K562 (cell line): ENCODE results near the gene WDFY2. TPM values are rescaled to one million over a fixed set of nuclear protein-coding genes. Genes with fewer than 3 reads are reported as not detected.
A peak's percentile ranks its signal among the peaks of the same experiment; 100 is the strongest.

Source experiments
- BCOR ChIP-seq: fragments of 450-650 bp; IDR thresholded peaks from 2 replicates; pipeline ENCODE4 v1.6.1; 2016
- BRF1 ChIP-seq: IDR thresholded peaks from 3 replicates; pipeline ENCODE4 v1.6.1; 2011; ENCODE audit warnings: borderline replicate concordance, mild to moderate bottlenecking; ENCODE audit not compliant: insufficient read length; ENCODE audit errors: extremely low read depth
- BRF2 ChIP-seq: IDR thresholded peaks from 3 replicates; pipeline ENCODE4 v1.6.1; 2011; ENCODE audit warnings: borderline replicate concordance, mild to moderate bottlenecking; ENCODE audit not compliant: insufficient read length, insufficient read depth
- CBFA2T3 ChIP-seq: fragments of 450-650 bp; IDR thresholded peaks from 2 replicates; pipeline ENCODE4 v1.6.1; 2017
- CBX1 ChIP-seq: sonication (generic); IDR thresholded peaks from 2 replicates; pipeline ENCODE4 v1.6.1; 2016; ENCODE audit warnings: antibody characterized with exemption, low read depth, mild to moderate bottlenecking
- CC2D1A ChIP-seq: fragments of 450-650 bp; IDR thresholded peaks from 2 replicates; pipeline ENCODE4 v1.6.1; 2017; ENCODE audit warnings: mild to moderate bottlenecking
- CUX1 ChIP-seq: fragments of 200-800 bp; sonication (Bioruptor generic); IDR thresholded peaks from 2 replicates; pipeline ENCODE4 v1.6.1; 2016; ENCODE audit warnings: missing genetic modification characterization, missing compliant biosample characterization
- DDX20 ChIP-seq: fragments of 450-650 bp; IDR thresholded peaks from 2 replicates; pipeline ENCODE4 v1.6.1; 2016; ENCODE audit warnings: missing genetic modification characterization, low read depth, mild to moderate bottlenecking, missing compliant biosample characterization, moderate library complexity
- E2F8 ChIP-seq: fragments of 450-650 bp; IDR thresholded peaks from 2 replicates; pipeline ENCODE4 v1.7.1; 2018; ENCODE audit warnings: mild to moderate bottlenecking, low read depth; ENCODE audit not compliant: partially characterized antibody
- ELF4 ChIP-seq: fragments of 450-650 bp; formaldehyde crosslinking; IDR thresholded peaks from 2 replicates; pipeline ENCODE4 v1.4.0; 2022; ENCODE audit warnings: missing genetic modification characterization
- JUN ChIP-seq, 2 experiments: sonication (generic) in 1 of 2; formaldehyde crosslinking in 1 of 2; IDR thresholded peaks; 2 replicates each; pipeline versions ENCODE4 v1.6.1 to v1.8.0; 2012 to 2022; ENCODE audit warnings: borderline replicate concordance in 2 of 2, mild to moderate bottlenecking in 2 of 2, improper control_type of control experiment in 1 of 2, low read depth in 1 of 2, low read length in 1 of 2, missing genetic modification reagents in 1 of 2
- MCM5 ChIP-seq: fragments of 450-650 bp; IDR thresholded peaks from 2 replicates; pipeline ENCODE4 v1.6.1; 2016; ENCODE audit warnings: low read depth
- MEIS2 ChIP-seq: fragments of 450-650 bp; IDR thresholded peaks from 2 replicates; pipeline ENCODE4 v1.6.1; 2014; ENCODE audit warnings: mild to moderate bottlenecking; ENCODE audit not compliant: partially characterized antibody
- NR3C1 ChIP-seq: sonication (generic); formaldehyde crosslinking; IDR thresholded peaks from 2 replicates; pipeline ENCODE4 v1.8.1; 2022; ENCODE audit warnings: missing genetic modification reagents
- PHF20 ChIP-seq: fragments of 450-650 bp; IDR thresholded peaks from 2 replicates; pipeline ENCODE4 v1.6.1; 2018; ENCODE audit not compliant: partially characterized antibody
- PHTF2 ChIP-seq: fragments of 250-450 bp; sonication (Bioruptor Pico); IDR thresholded peaks from 2 replicates; pipeline ENCODE4 v1.5.0; 2021; ENCODE audit warnings: mild to moderate bottlenecking
- POLR2AphosphoS5 ChIP-seq: IDR thresholded peaks from 2 replicates; pipeline ENCODE4 v1.6.1; 2011; ENCODE audit warnings: mild to moderate bottlenecking, low read depth, low read length, moderate library complexity; ENCODE audit not compliant: control insufficient read depth, insufficient read depth
- TEAD4 ChIP-seq, 2 experiments: sonication (generic) in 1 of 2; formaldehyde crosslinking in 1 of 2; IDR thresholded peaks; 2 replicates each; pipeline versions ENCODE4 v1.6.1 to v1.8.0; 2012 to 2022; ENCODE audit warnings: borderline replicate concordance in 1 of 2, inconsistent platforms in 1 of 2, low read length in 1 of 2, mild to moderate bottlenecking in 1 of 2, missing genetic modification reagents in 1 of 2
- XRCC5 ChIP-seq: fragments of 200-400 bp; formaldehyde crosslinking; IDR thresholded peaks from 2 replicates; pipeline ENCODE4 v1.6.1; 2017; ENCODE audit warnings: low read depth, mild to moderate bottlenecking, low read length
- ZNF445 ChIP-seq: fragments of 250-450 bp; sonication (Bioruptor Pico); IDR thresholded peaks from 2 replicates; pipeline ENCODE4 v1.4.0; 2020; ENCODE audit warnings: low read depth, mild to moderate bottlenecking, moderate library complexity
- ZNF785 ChIP-seq: fragments of 250-450 bp; sonication (Bioruptor Pico); IDR thresholded peaks from 2 replicates; pipeline ENCODE4 v1.4.0; 2020; ENCODE audit warnings: mild to moderate bottlenecking
- polyA plus RNA-seq, 8 experiments: library from polyadenylated mRNA; depleted of rRNA in 4 of 8; stranded (reverse) in 5 of 8; unstranded in 3 of 8; fragments of >200 nt; fragmentation: Nextera tagmentation in 2 of 8; fragmentation: Illumina TruSeq in 1 of 8; extraction: Ambion mirVana in 2 of 8; extraction: Trizol in 1 of 8; gene quantifications; 2 replicates each; pipeline versions ENCODE4 v1.2.1 to v1.2.3, GENCODE V29; 2011 to 2014; ENCODE audit warnings: inconsistent platforms in 1 of 8, missing spikeins in 1 of 8
- total RNA-seq, 7 experiments: library from RNA; depleted of rRNA in 6 of 7; stranded (reverse); fragments of >200 nt in 6 of 7; fragmentation: Illumina TruSeq in 2 of 7; extraction: Trizol in 2 of 7; gene quantifications; 2 replicates each; pipeline versions ENCODE4 v1.2.1 to v1.2.3, GENCODE V29; 2011 to 2021; ENCODE audit warnings: low replicate concordance in 1 of 7

WDFY2 gene
- total and polyA plus RNA-seq, 9 of the 15 experiments (the other 6 are each of a cell fraction or from before 2014, with no cell fraction given): 0.66 to 6.4 (median 4.4) TPM

- TF ChIP-seq CUX1 (no peak), BCOR (no peak), MEIS2 (peak; percentile 81), NR3C1 (CRISPR knock-in tag) (no peak), ELF4 (CRISPR knock-in tag) (no peak), E2F8 (no peak), CC2D1A (no peak), PHF20 (no peak), ZNF785 (no peak), CBX1 (no peak), PHTF2 (CRISPR knock-in tag) (no peak), CBFA2T3 (peak; percentile 65), MCM5 (no peak), BRF1 (no peak), DDX20 (tag) (no peak), JUN (IDR thresholded peaks at IDR 0.05; ENCODE audit: borderline replicate concordance, low read depth, low read length) (no peak), JUN (CRISPR knock-in tag; IDR thresholded peaks at IDR 0.05; ENCODE audit: borderline replicate concordance) (no peak), XRCC5 (no peak), ZNF445 (no peak), POLR2AphosphoS5 (no peak), BRF2 (no peak), TEAD4 (IDR thresholded peaks at IDR 0.05; ENCODE audit: low read length) (no peak), TEAD4 (CRISPR knock-in tag; IDR thresholded peaks at IDR 0.05; ENCODE audit: borderline replicate concordance) (no peak)
These were observed 42.4 kb upstream of the WDFY2 start (continued) for GRCh38 chr13:51541809-51542258.
